Endothelial cell (in vitro differentiated cells): ENCODE measurements around the gene RRH. TPM values are rescaled to one million over a fixed set of nuclear protein-coding genes. Genes with fewer than 3 reads are reported as not detected.

Source experiments
- DNase-seq: peaks from one replicate; pipeline ENCODE4 v3.0.0; 2021; ENCODE audit warnings: low spot score
- H3K27ac Mint-ChIP-seq: one replicate; pipeline ENCODE4 v1.8.0; 2021; ENCODE audit warnings: mixed read lengths, inconsistent platforms; ENCODE audit not compliant: unreplicated experiment
- H3K27me3 Mint-ChIP-seq: one replicate; pipeline ENCODE4 v1.8.0; 2021; ENCODE audit warnings: mild to moderate bottlenecking, moderate library complexity, mixed read lengths, inconsistent platforms; ENCODE audit not compliant: unreplicated experiment
- H3K36me3 Mint-ChIP-seq: one replicate; pipeline ENCODE4 v1.8.0; 2021; ENCODE audit warnings: mild to moderate bottlenecking, low read depth, mixed read lengths, inconsistent platforms; ENCODE audit not compliant: unreplicated experiment
- H3K4me1 Mint-ChIP-seq: one replicate; pipeline ENCODE4 v1.8.0; 2021; ENCODE audit warnings: mild to moderate bottlenecking, mixed read lengths, inconsistent platforms; ENCODE audit not compliant: unreplicated experiment
- H3K4me3 Mint-ChIP-seq: one replicate; pipeline ENCODE4 v1.8.0; 2021; ENCODE audit warnings: mild to moderate bottlenecking, mixed read lengths, inconsistent platforms; ENCODE audit not compliant: unreplicated experiment
- H3K9me3 Mint-ChIP-seq: one replicate; pipeline ENCODE4 v1.8.0; 2021; ENCODE audit warnings: mixed read lengths, inconsistent platforms; ENCODE audit not compliant: unreplicated experiment
- total RNA-seq: library from RNA; stranded (reverse); fragmentation: NEBNext Ultra II Directional; extraction: Animal tissue kit (Norgen Biotek cat#: 25700); gene quantifications from one replicate; pipeline ENCODE4 v1.2.1, GENCODE V29; 2021; ENCODE audit not compliant: unreplicated experiment
- TF ChIP-seq, protein P1 (sequence below): fragments of 200-600 bp; sonication (generic); IDR thresholded peaks from one replicate; pipeline ENCODE4 v1.5.0; 2021; ENCODE audit warnings: antibody characterized with exemption; ENCODE audit not compliant: unreplicated experiment

RRH gene
- total RNA-seq, 1 donor from 2014 or later, result not detected

- Mint-ChIP-seq H3K27ac (no peak overlapping the region), H3K36me3 (peaks cover 6% of the 10 kb centered on the region), H3K4me3 (no peak overlapping the region), H3K27me3 (no peaks in the 10 kb centered on the region), H3K9me3 (no peaks in the 10 kb centered on the region), H3K4me1 (peaks cover 3% of the 10 kb centered on the region)
- no peak for DNase-seq
- TF ChIP-seq, protein P1, sequence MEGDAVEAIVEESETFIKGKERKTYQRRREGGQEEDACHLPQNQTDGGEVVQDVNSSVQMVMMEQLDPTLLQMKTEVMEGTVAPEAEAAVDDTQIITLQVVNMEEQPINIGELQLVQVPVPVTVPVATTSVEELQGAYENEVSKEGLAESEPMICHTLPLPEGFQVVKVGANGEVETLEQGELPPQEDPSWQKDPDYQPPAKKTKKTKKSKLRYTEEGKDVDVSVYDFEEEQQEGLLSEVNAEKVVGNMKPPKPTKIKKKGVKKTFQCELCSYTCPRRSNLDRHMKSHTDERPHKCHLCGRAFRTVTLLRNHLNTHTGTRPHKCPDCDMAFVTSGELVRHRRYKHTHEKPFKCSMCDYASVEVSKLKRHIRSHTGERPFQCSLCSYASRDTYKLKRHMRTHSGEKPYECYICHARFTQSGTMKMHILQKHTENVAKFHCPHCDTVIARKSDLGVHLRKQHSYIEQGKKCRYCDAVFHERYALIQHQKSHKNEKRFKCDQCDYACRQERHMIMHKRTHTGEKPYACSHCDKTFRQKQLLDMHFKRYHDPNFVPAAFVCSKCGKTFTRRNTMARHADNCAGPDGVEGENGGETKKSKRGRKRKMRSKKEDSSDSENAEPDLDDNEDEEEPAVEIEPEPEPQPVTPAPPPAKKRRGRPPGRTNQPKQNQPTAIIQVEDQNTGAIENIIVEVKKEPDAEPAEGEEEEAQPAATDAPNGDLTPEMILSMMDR, result no peak
Measured at GRCh38 chr4:109833756-109834155, 6.0 kb downstream of the RRH start.

DNA sequence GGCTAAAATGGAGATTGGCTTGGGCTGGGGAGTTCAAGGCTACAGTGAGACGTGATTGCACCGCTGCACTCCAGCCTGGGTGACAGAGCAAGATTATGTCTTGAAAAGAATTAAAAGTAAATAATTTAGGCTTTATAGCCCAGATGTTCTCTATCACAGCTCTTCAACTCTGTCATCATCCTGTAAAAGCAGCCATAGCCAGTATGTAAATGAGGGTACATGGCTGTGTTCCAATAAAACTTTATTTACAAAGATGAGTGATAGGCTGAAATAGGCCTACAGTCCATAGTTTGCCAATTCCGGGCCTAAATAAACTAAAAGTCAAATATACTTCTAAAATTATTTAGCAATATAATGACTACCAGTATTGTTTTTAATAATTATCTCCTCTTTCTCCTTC, 9.2 kb downstream of the RRH start:
- Mint-ChIP-seq H3K4me1 (peaks cover 6% of the 10 kb centered on the region), H3K9me3 (no peaks in the 10 kb centered on the region), H3K27me3 (no peaks in the 10 kb centered on the region), H3K36me3 (peaks cover 8% of the 10 kb centered on the region), H3K27ac (no peak overlapping the region), H3K4me3 (no peak overlapping the region)
- no peak for DNase-seq
- TF ChIP-seq, protein P1, result no peak

- peaks cover 20% of the 10 kb centered on the region for H3K4me1 Mint-ChIP-seq
- DNase-seq, result no peak
- no peaks in the 10 kb centered on the region for H3K9me3 Mint-ChIP-seq
- H3K4me3 Mint-ChIP-seq, result no peak overlapping the region
- no peaks in the 10 kb centered on the region for H3K27me3 Mint-ChIP-seq
- no peaks in the 10 kb centered on the region for H3K36me3 Mint-ChIP-seq
- TF ChIP-seq, protein P1, result no peak
- H3K27ac Mint-ChIP-seq, result peak overlapping the region; percentile 84
Measured at GRCh38 chr4:109846395-109847098, 18.8 kb downstream of the RRH start.

- Mint-ChIP-seq H3K36me3 (peaks cover 4% of the 10 kb centered on the region), H3K4me1 (peaks cover 20% of the 10 kb centered on the region), H3K27ac (peak within 1 kb of the TSS; percentile 84), H3K9me3 (no peaks in the 10 kb centered on the region), H3K4me3 (no peak within 1 kb of the TSS), H3K27me3 (peaks cover 2% of the 10 kb centered on the region)
- DNase-seq, result no peak
- TF ChIP-seq, protein P1, result no peak
Measured at GRCh38 chr4:109847896-109848442, 20.2 kb downstream of the RRH start, which contains the start of gene LRIT3. Gene LRIT3 (plus strand): TSS chr4:109848107. CDS start chr4:109848202, 95 bp downstream.

DNA sequence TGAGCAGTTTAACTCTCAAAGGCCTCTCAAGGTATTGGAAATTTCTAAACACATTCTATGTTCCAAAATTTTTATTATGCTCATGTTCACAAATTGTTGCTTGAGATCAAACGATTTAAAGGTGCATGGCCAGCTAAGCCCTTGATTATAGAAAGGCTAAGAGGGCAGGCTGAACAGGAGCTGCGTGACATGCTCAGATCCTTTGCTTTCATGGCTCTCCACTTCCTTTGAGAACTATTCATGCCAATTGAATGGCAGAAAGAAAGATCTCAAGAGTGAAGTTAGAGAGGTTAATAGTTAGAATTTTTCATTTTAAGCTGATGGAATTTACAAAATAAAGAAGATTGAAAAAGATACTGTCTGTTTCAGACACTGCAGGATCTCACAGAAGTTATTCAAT, 20.7 kb downstream of the RRH start:
- H3K4me3 Mint-ChIP-seq, result no peak overlapping the region
- TF ChIP-seq, protein P1, result no peak
- H3K27ac Mint-ChIP-seq, result no peak overlapping the region
- peaks cover 2% of the 10 kb centered on the region for H3K27me3 Mint-ChIP-seq
- H3K9me3 Mint-ChIP-seq, result no peaks in the 10 kb centered on the region
- no peak for DNase-seq
- peaks cover 8% of the 10 kb centered on the region for H3K36me3 Mint-ChIP-seq
- peaks cover 20% of the 10 kb centered on the region for H3K4me1 Mint-ChIP-seq
